SK-N-SH (cell line): ENCODE measurements around the gene COL23A1. TPM values are rescaled to one million over a fixed set of nuclear protein-coding genes. Genes with fewer than 3 reads are reported as not detected.

Experiments used
- CTCF ChIA-PET: fragments of 300-600, 350-600 bp; formaldehyde crosslinking; extraction: SDS; loops from one replicate; lab custom pipeline; 2021; lab: Yijun Ruan, JAX
- POLR2A ChIA-PET: fragments of 350-600 bp; sonication (Branson Sonifier 250); formaldehyde crosslinking; extraction: SDS; loops from one replicate; lab custom pipeline; 2020; ENCODE audit warnings: antibody characterized with exemption, inconsistent platforms; lab: Yijun Ruan, JAX
- DNase-seq: peaks from one replicate; pipeline ENCODE4 v3.0.0; 2012
- H2AFZ ChIP-seq: fragments of 200-600 bp; sonication (generic); 2 replicates; pipeline ENCODE4 v1.8.1; 2016; ENCODE audit warnings: antibody characterized with exemption, mild to moderate bottlenecking, low read depth
- H3F3A ChIP-seq: fragments of 200-600 bp; sonication (generic); replicated peaks from 2 replicates; pipeline ENCODE3; 2016; ENCODE audit warnings: antibody characterized with exemption, mild to moderate bottlenecking; ENCODE audit not compliant: insufficient read depth
- H3K27ac ChIP-seq, 2 experiments: fragments of 200-500 bp in 1 of 2; fragments of 200-600 bp in 1 of 2; sonication (Bioruptor generic) in 1 of 2; sonication (generic), shearing (Covaris generic) in 1 of 2; 2 replicates each; pipeline versions ENCODE4 v1.5.1 to v1.6.1; 2014 to 2016; ENCODE audit warnings: low read depth in 2 of 2, inconsistent platforms in 1 of 2, low read length in 1 of 2, mild to moderate bottlenecking in 1 of 2, mixed read lengths in 1 of 2
- H3K27me3 ChIP-seq: fragments of 200-600 bp; sonication (generic), shearing (Covaris generic); 2 replicates; pipeline ENCODE4 v1.6.1; 2016; ENCODE audit warnings: mixed run types; ENCODE audit not compliant: insufficient read depth
- H3K36me3 ChIP-seq, 2 experiments: fragments of 200-500 bp in 1 of 2; fragments of 200-600 bp in 1 of 2; sonication (Bioruptor generic) in 1 of 2; sonication (generic) in 1 of 2; replicated peaks in 1 of 2; 2 replicates each; pipeline versions ENCODE3 to v1.5.1; 2014 to 2016; ENCODE audit warnings: low read length in 1 of 2, mild to moderate bottlenecking in 1 of 2; ENCODE audit not compliant: insufficient read depth in 2 of 2, control insufficient read depth in 1 of 2
- H3K4me1 ChIP-seq, 2 experiments: fragments of 200-500 bp in 1 of 2; fragments of 200-600 bp in 1 of 2; sonication (Bioruptor generic) in 1 of 2; sonication (generic), shearing (Covaris generic) in 1 of 2; 2 replicates each; pipeline versions ENCODE4 v1.5.1 to v1.6.1; 2014 to 2016; ENCODE audit warnings: low read depth in 1 of 2, low read length in 1 of 2, mixed run types in 1 of 2; ENCODE audit not compliant: insufficient read depth in 2 of 2, control insufficient read depth in 1 of 2
- H3K4me2 ChIP-seq: fragments of 200-600 bp; sonication (generic), shearing (Covaris generic); 2 replicates; pipeline ENCODE4 v1.6.1; 2017; ENCODE audit warnings: mixed run types
- H3K4me3 ChIP-seq, 2 experiments: fragments of 200-500 bp in 1 of 2; fragments of 200-600 bp in 1 of 2; sonication (Bioruptor generic) in 1 of 2; sonication (generic), shearing (Covaris generic) in 1 of 2; 2 replicates each; pipeline versions ENCODE4 v1.5.1 to v1.8.1; 2014 to 2016; ENCODE audit warnings: low read depth in 2 of 2, inconsistent platforms in 1 of 2, low read length in 1 of 2, mild to moderate bottlenecking in 1 of 2, mixed read lengths in 1 of 2, moderate library complexity in 1 of 2
- H3K79me2 ChIP-seq: fragments of 200-600 bp; sonication (generic); 2 replicates; pipeline ENCODE4 v1.8.1; 2017; ENCODE audit warnings: mild to moderate bottlenecking; ENCODE audit not compliant: insufficient read depth
- H3K9ac ChIP-seq: fragments of 200-600 bp; sonication (generic); 2 replicates; pipeline ENCODE4 v1.6.1; 2017; ENCODE audit warnings: mixed run types
- H3K9me2 ChIP-seq: fragments of 200-600 bp; sonication (generic); 2 replicates; pipeline ENCODE4 v1.6.1; 2017; ENCODE audit warnings: mixed run types
- H3K9me3 ChIP-seq: fragments of 200-600 bp; sonication (generic); 2 replicates; pipeline ENCODE4 v1.6.1; 2017; ENCODE audit warnings: mixed run types, mild to moderate bottlenecking, moderate library complexity
- H4K20me1 ChIP-seq: fragments of 200-600 bp; sonication (generic); 2 replicates; pipeline ENCODE4 v1.6.1; 2017; ENCODE audit warnings: mild to moderate bottlenecking, mixed run types; ENCODE audit not compliant: insufficient read depth
- FOXJ3 ChIP-seq: sonication (generic); formaldehyde crosslinking; IDR thresholded peaks from 2 replicates; pipeline ENCODE4 v1.5.1; 2020; ENCODE audit warnings: mild to moderate bottlenecking, missing genetic modification reagents
- FOXM1 ChIP-seq: IDR thresholded peaks from 2 replicates; pipeline ENCODE4 v1.4.0; 2012; ENCODE audit warnings: low read depth, mild to moderate bottlenecking
- GABPA ChIP-seq: IDR thresholded peaks from 2 replicates; pipeline ENCODE4 v1.4.0; 2012; ENCODE audit warnings: low read depth, mild to moderate bottlenecking
- NFIC ChIP-seq: IDR thresholded peaks from 2 replicates; pipeline ENCODE4 v1.4.0; 2012; ENCODE audit warnings: borderline replicate concordance
- POLR2AphosphoS5 ChIP-seq: IDR thresholded peaks from 2 replicates; pipeline ENCODE4 v1.6.1; 2012; ENCODE audit warnings: low read depth, low read length
- RCOR1 ChIP-seq: fragments of 150-350 bp; IDR thresholded peaks from 2 replicates; pipeline ENCODE4 v1.6.1; 2017; ENCODE audit warnings: antibody characterized with exemption, low read length
- RFX5 ChIP-seq: IDR thresholded peaks from 2 replicates; pipeline ENCODE4 v1.6.1; 2012; ENCODE audit warnings: mild to moderate bottlenecking, improper control_type of control experiment, low read length
- SMC3 ChIP-seq: IDR thresholded peaks from 2 replicates; pipeline ENCODE4 v1.6.1; 2012; ENCODE audit warnings: low read depth, low read length, improper control_type of control experiment
- TAF1 ChIP-seq: IDR thresholded peaks from 2 replicates; pipeline ENCODE4 v1.6.1; 2012; ENCODE audit warnings: low read depth, mild to moderate bottlenecking, low read length, moderate library complexity, borderline replicate concordance
- TCF12 ChIP-seq: IDR thresholded peaks from 2 replicates; pipeline ENCODE4 v1.4.0; 2012
- TEAD4 ChIP-seq: IDR thresholded peaks from 2 replicates; pipeline ENCODE4 v1.4.0; 2012; ENCODE audit warnings: mild to moderate bottlenecking, borderline replicate concordance; ENCODE audit not compliant: insufficient read depth
- WGBS: methylation state at CpG from one replicate; pipeline ENCODE4 v1.1.6; 2017; ENCODE audit warnings: low lambda C conversion rate; 5-methylcytosine and 5-hydroxymethylcytosine counted together
- polyA plus RNA-seq, 3 experiments: library from polyadenylated mRNA; depleted of rRNA; stranded (reverse); fragments of >200 nt; gene quantifications; 2 replicates each; pipeline ENCODE4 v1.2.3, GENCODE V29; 2012
- TF ChIP-seq, protein P1 (sequence below): fragments of 200-600 bp; sonication (generic); IDR thresholded peaks from 2 replicates; pipeline ENCODE4 v1.6.1; 2017; ENCODE audit warnings: antibody characterized with exemption, mild to moderate bottlenecking, moderate library complexity
- TF ChIP-seq, protein P2 (sequence below): IDR thresholded peaks from 2 replicates; pipeline ENCODE4 v1.4.0; 2012; ENCODE audit warnings: low read depth, borderline replicate concordance
- TF ChIP-seq, protein P3 (sequence below): IDR thresholded peaks from 2 replicates; pipeline ENCODE4; 2012
- TF ChIP-seq, protein P4 (sequence below): fragments of 150-350 bp; IDR thresholded peaks from 2 replicates; pipeline ENCODE4 v1.6.1; 2017; ENCODE audit warnings: antibody characterized with exemption, low read length, low read depth, borderline replicate concordance
- TF ChIP-seq, protein P5 (sequence below): IDR thresholded peaks from 2 replicates; pipeline ENCODE4 v1.4.0; 2012; ENCODE audit warnings: low read depth

The COL23A1 gene
- polyA plus RNA-seq, 1 of the 3 experiments (the other 2 are of a cell fraction), result 0.10 TPM

DNA sequence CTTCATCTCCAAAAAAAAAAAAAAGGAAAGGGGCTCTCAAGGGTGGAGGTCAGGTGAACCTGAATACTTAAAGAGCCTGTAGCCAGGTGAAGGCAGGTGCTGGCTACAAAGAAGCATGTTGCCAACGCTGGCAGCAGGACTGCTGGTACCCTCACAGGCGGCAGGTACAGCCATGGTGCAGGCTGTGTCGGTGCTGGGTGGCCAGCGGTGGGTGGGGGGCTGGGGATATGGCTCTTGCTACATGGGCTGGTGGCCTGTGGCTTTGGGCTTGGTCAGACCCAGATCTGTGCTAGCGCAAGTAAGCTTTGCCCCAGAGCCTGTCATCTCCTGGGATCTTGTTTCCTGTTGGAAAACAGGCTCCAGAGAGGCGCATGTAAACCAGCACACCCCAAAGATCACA is 271.3 kb downstream of the COL23A1 start:
- POLR2A ChIA-PET, result interaction anchor here (0.7 kb wide), 1 partner anchor 49 kb away, joined by 3 read pairs; no protein-coding TSS in a partner anchor

More for the DNA sequence above, 271.3 kb downstream of the COL23A1 start:
- Histone ChIP-seq H3K4me1 (peaks cover 0 to 12% of the 10 kb centered on the region in 2 experiments; a peak in 1 of 4 replicates), H4K20me1 (no peaks in the 10 kb centered on the region), H3K4me3 (no peak overlapping the region), H3K79me2 (no peaks in the 10 kb centered on the region), H2AFZ (no peak overlapping the region), H3K4me2 (no peak overlapping the region), H3K36me3 (no peaks in the 10 kb centered on the region), H3K9me2 (no peaks in the 10 kb centered on the region), H3K27me3 (no peaks in the 10 kb centered on the region), H3K9ac (no peak overlapping the region), H3F3A (no peaks in the 10 kb centered on the region), H3K9me3 (no peaks in the 10 kb centered on the region), H3K27ac (no peak overlapping the region; a peak in 1 of 4 replicates)
- no peak for DNase-seq
- CTCF ChIA-PET, result interaction anchor here (1.0 kb wide), 1 partner anchor 38 kb away, joined by 7 read pairs; no protein-coding TSS in a partner anchor
- WGBS, result 79% methylated on average over 2 of the region's 6 CpGs
- no peak for TF ChIP-seq NFIC
- TF ChIP-seq, protein P1, sequence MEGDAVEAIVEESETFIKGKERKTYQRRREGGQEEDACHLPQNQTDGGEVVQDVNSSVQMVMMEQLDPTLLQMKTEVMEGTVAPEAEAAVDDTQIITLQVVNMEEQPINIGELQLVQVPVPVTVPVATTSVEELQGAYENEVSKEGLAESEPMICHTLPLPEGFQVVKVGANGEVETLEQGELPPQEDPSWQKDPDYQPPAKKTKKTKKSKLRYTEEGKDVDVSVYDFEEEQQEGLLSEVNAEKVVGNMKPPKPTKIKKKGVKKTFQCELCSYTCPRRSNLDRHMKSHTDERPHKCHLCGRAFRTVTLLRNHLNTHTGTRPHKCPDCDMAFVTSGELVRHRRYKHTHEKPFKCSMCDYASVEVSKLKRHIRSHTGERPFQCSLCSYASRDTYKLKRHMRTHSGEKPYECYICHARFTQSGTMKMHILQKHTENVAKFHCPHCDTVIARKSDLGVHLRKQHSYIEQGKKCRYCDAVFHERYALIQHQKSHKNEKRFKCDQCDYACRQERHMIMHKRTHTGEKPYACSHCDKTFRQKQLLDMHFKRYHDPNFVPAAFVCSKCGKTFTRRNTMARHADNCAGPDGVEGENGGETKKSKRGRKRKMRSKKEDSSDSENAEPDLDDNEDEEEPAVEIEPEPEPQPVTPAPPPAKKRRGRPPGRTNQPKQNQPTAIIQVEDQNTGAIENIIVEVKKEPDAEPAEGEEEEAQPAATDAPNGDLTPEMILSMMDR, result no peak
- TF ChIP-seq, protein P2, sequence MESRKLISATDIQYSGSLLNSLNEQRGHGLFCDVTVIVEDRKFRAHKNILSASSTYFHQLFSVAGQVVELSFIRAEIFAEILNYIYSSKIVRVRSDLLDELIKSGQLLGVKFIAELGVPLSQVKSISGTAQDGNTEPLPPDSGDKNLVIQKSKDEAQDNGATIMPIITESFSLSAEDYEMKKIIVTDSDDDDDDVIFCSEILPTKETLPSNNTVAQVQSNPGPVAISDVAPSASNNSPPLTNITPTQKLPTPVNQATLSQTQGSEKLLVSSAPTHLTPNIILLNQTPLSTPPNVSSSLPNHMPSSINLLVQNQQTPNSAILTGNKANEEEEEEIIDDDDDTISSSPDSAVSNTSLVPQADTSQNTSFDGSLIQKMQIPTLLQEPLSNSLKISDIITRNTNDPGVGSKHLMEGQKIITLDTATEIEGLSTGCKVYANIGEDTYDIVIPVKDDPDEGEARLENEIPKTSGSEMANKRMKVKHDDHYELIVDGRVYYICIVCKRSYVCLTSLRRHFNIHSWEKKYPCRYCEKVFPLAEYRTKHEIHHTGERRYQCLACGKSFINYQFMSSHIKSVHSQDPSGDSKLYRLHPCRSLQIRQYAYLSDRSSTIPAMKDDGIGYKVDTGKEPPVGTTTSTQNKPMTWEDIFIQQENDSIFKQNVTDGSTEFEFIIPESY, result no peak
- no peak for TF ChIP-seq SMC3
- no peak for TF ChIP-seq RFX5
- TF ChIP-seq RCOR1, result no peak
- no peak for TF ChIP-seq TAF1
- no peak for TF ChIP-seq TCF12
- TF ChIP-seq FOXM1, result no peak
- TF ChIP-seq GABPA, result no peak
- TF ChIP-seq TEAD4, result no peak
- TF ChIP-seq, protein P3, sequence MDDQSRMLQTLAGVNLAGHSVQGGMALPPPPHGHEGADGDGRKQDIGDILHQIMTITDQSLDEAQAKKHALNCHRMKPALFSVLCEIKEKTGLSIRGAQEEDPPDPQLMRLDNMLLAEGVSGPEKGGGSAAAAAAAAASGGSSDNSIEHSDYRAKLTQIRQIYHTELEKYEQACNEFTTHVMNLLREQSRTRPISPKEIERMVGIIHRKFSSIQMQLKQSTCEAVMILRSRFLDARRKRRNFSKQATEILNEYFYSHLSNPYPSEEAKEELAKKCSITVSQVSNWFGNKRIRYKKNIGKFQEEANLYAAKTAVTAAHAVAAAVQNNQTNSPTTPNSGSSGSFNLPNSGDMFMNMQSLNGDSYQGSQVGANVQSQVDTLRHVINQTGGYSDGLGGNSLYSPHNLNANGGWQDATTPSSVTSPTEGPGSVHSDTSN, result no peak
- TF ChIP-seq, protein P4, sequence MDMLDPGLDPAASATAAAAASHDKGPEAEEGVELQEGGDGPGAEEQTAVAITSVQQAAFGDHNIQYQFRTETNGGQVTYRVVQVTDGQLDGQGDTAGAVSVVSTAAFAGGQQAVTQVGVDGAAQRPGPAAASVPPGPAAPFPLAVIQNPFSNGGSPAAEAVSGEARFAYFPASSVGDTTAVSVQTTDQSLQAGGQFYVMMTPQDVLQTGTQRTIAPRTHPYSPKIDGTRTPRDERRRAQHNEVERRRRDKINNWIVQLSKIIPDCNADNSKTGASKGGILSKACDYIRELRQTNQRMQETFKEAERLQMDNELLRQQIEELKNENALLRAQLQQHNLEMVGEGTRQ, result no peak
- TF ChIP-seq FOXJ3 (CRISPR knock-in tag), result no peak
- TF ChIP-seq, protein P5, sequence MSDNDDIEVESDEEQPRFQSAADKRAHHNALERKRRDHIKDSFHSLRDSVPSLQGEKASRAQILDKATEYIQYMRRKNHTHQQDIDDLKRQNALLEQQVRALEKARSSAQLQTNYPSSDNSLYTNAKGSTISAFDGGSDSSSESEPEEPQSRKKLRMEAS, result no peak
- no peak for TF ChIP-seq POLR2AphosphoS5
